ENCODE results near the gene PPME1. TPM values are rescaled to one million over a fixed set of nuclear protein-coding genes. Genes with fewer than 3 reads are reported as not detected.

The PPME1 gene
- total RNA-seq, 2 experiments from 2014 or later, result 28.6 to 28.8 TPM

- intact Hi-C loops (cut with micrococcal nuclease; ENCODE audit: unreplicated experiment), result no loop called here
- H2AFZ ChIP-seq (ENCODE audit: low read length), result no peak overlapping the region
- no peak for DNase-seq (ENCODE audit: low spot score)
- H3K79me2 ChIP-seq (ENCODE audit: insufficient read depth, low read depth, low read length), result no peaks in the 10 kb centered on the region
- no peaks in the 10 kb centered on the region for H3K4me1 ChIP-seq (ENCODE audit: insufficient read depth, low read length, poor library complexity, severe bottlenecking)
- H3K27ac ChIP-seq (ENCODE audit: low read depth, low read length, poor library complexity, severe bottlenecking), result no peak overlapping the region
- no peak overlapping the region for H3K4me2 ChIP-seq (ENCODE audit: low read length)
- ChIA-PET CTCF (ENCODE audit: unreplicated experiment) (no interaction called here), POLR2A (no interaction called here)
- no peaks in the 10 kb centered on the region for H3K9me2 ChIP-seq (ENCODE audit: insufficient read depth, low read length)
- H3K36me3 ChIP-seq (ENCODE audit: insufficient read depth, low read length), result no peaks in the 10 kb centered on the region
- no peak overlapping the region for H3K4me3 ChIP-seq (ENCODE audit: low read depth, low read length, poor library complexity, severe bottlenecking)
- H4K20me1 ChIP-seq (ENCODE audit: insufficient read depth, low read length), result no peaks in the 10 kb centered on the region
- TF ChIP-seq EZH2phosphoT487 (IDR thresholded peaks at IDR 0.05; ENCODE audit: borderline replicate concordance, low read depth, low read length) (no peak), CTCF (conservative IDR thresholded peaks at IDR 0.05; ENCODE audit: low read length) (no peak)
- H3K9me3 ChIP-seq (ENCODE audit: low read length), result no peaks in the 10 kb centered on the region
- BruUV-seq (replicated peaks), result no TSS peak
These were observed 108.2 kb downstream of the PPME1 start for GRCh38 chr11:74279256-74279655.

- H3K36me3 ChIP-seq (ENCODE audit: insufficient read depth, low read length), result no peaks in the 10 kb centered on the region
- H3K9me3 ChIP-seq (ENCODE audit: low read length), result no peaks in the 10 kb centered on the region
- no peaks in the 10 kb centered on the region for H3K9me2 ChIP-seq (ENCODE audit: insufficient read depth, low read length)
- no peak overlapping the region for H2AFZ ChIP-seq (ENCODE audit: low read length)
- no peaks in the 10 kb centered on the region for H4K20me1 ChIP-seq (ENCODE audit: insufficient read depth, low read length)
- ChIA-PET CTCF (ENCODE audit: unreplicated experiment) (no interaction called here), POLR2A (no interaction called here)
- BruUV-seq (replicated peaks), result no TSS peak
- no peak overlapping the region for H3K4me2 ChIP-seq (ENCODE audit: low read length)
- no peak overlapping the region for H3K4me3 ChIP-seq (ENCODE audit: low read depth, low read length, poor library complexity, severe bottlenecking)
- TF ChIP-seq CTCF (conservative IDR thresholded peaks at IDR 0.05; ENCODE audit: low read length) (no peak), EZH2phosphoT487 (IDR thresholded peaks at IDR 0.05; ENCODE audit: borderline replicate concordance, low read depth, low read length) (no peak)
- no peaks in the 10 kb centered on the region for H3K79me2 ChIP-seq (ENCODE audit: insufficient read depth, low read depth, low read length)
- no peaks in the 10 kb centered on the region for H3K4me1 ChIP-seq (ENCODE audit: insufficient read depth, low read length, poor library complexity, severe bottlenecking)
- no peak overlapping the region for H3K27ac ChIP-seq (ENCODE audit: low read depth, low read length, poor library complexity, severe bottlenecking)
- no peak for DNase-seq (ENCODE audit: low spot score)
- intact Hi-C loops (cut with micrococcal nuclease; ENCODE audit: unreplicated experiment), result no loop called here
These were observed 109.4 kb downstream of the PPME1 start for GRCh38 chr11:74280494-74280893.

GRCh38 chr11:74282421-74282820 lies 111.3 kb downstream of the PPME1 start:
- ChIA-PET CTCF (ENCODE audit: unreplicated experiment) (no interaction called here), POLR2A (no interaction called here)
- Histone ChIP-seq H3K4me2 (ENCODE audit: low read length) (no peak overlapping the region), H4K20me1 (ENCODE audit: insufficient read depth, low read length) (no peaks in the 10 kb centered on the region), H3K36me3 (ENCODE audit: insufficient read depth, low read length) (no peaks in the 10 kb centered on the region), H3K9me3 (ENCODE audit: low read length) (no peaks in the 10 kb centered on the region), H2AFZ (ENCODE audit: low read length) (no peak overlapping the region), H3K4me3 (ENCODE audit: low read depth, low read length, poor library complexity, severe bottlenecking) (no peak overlapping the region), H3K79me2 (ENCODE audit: insufficient read depth, low read depth, low read length) (no peaks in the 10 kb centered on the region), H3K4me1 (ENCODE audit: insufficient read depth, low read length, poor library complexity, severe bottlenecking) (no peaks in the 10 kb centered on the region), H3K9me2 (ENCODE audit: insufficient read depth, low read length) (no peaks in the 10 kb centered on the region), H3K27ac (ENCODE audit: low read depth, low read length, poor library complexity, severe bottlenecking) (no peak overlapping the region)
- no peak for DNase-seq (ENCODE audit: low spot score)
- intact Hi-C loops (cut with micrococcal nuclease; ENCODE audit: unreplicated experiment), result no loop called here
- no TSS peak for BruUV-seq (replicated peaks)
- TF ChIP-seq CTCF (conservative IDR thresholded peaks at IDR 0.05; ENCODE audit: low read length) (no peak), EZH2phosphoT487 (IDR thresholded peaks at IDR 0.05; ENCODE audit: borderline replicate concordance, low read depth, low read length) (no peak)
